Panc1 (cell line): ENCODE measurements around the gene AGAP1. TPM values are rescaled to one million over a fixed set of nuclear protein-coding genes. Genes with fewer than 3 reads are reported as not detected.

Experiments used
- ATAC-seq: fragments of 200-7000 bp; cut with Tn5 transposase; 2 replicates; pipeline ENCODE4 v1.9.1; 2020; ENCODE audit warnings: mild to moderate bottlenecking, moderate library complexity
- BruUV-seq: library from RNA; stranded (reverse); fragments of 400-500 nt; replicated peaks from 2 replicates; lab custom pipeline; 2021; lab: Mats Ljungman, UMichigan
- CTCF ChIA-PET: fragments of 300-600 bp; sonication (Branson Sonifier 250); formaldehyde crosslinking; loops from one replicate; lab custom pipeline; 2022; ENCODE audit warnings: antibody characterized with exemption; lab: Charles Lee
- POLR2A ChIA-PET: fragments of 300-600 bp; sonication (Branson Sonifier 250); formaldehyde crosslinking; loops from one replicate; lab custom pipeline; 2022; ENCODE audit warnings: antibody characterized with exemption; lab: Charles Lee
- DNase-seq: peaks from one replicate; pipeline ENCODE4 v3.0.0-alpha.2; 2010; ENCODE audit warnings: low read depth, low spot score
- H3K27ac ChIP-seq: 2 replicates; pipeline ENCODE4 v1.5.1; 2011; ENCODE audit warnings: mild to moderate bottlenecking, low read length, inconsistent platforms
- H3K27me3 ChIP-seq: fragments of 200-500 bp; sonication (Bioruptor generic); 2 replicates; pipeline ENCODE4 v1.6.0; 2014; ENCODE audit warnings: low read length, inconsistent platforms; ENCODE audit not compliant: control insufficient read depth, insufficient read depth
- H3K36me3 ChIP-seq: fragments of 200-500 bp; sonication (Bioruptor generic); 2 replicates; pipeline ENCODE4 v1.5.1; 2014; ENCODE audit warnings: inconsistent platforms, mild to moderate bottlenecking, low read length, moderate library complexity; ENCODE audit not compliant: control insufficient read depth, insufficient read depth
- H3K4me1 ChIP-seq: 2 replicates; pipeline ENCODE4 v1.5.1; 2011; ENCODE audit warnings: inconsistent platforms, mild to moderate bottlenecking, low read length, moderate library complexity; ENCODE audit not compliant: control insufficient read depth, insufficient read depth
- H3K4me3 ChIP-seq, 2 experiments: 2 replicates each; pipeline ENCODE4 v1.5.1; 2011 to 2012; ENCODE audit warnings: low read depth in 2 of 2, low read length in 2 of 2, mild to moderate bottlenecking in 2 of 2, inconsistent platforms in 1 of 2, moderate library complexity in 1 of 2
- H3K9me3 ChIP-seq: fragments of 200-500 bp; sonication (Bioruptor generic); 2 replicates; pipeline ENCODE4 v1.5.1; 2014; ENCODE audit warnings: low read depth, mild to moderate bottlenecking, inconsistent platforms, low read length, moderate library complexity; ENCODE audit not compliant: control insufficient read depth, insufficient read depth
- POLR2AphosphoS5 ChIP-seq: IDR thresholded peaks from 2 replicates; pipeline ENCODE4 v1.6.1; 2012; ENCODE audit warnings: mild to moderate bottlenecking, low read depth, low read length, moderate library complexity
- SIN3A ChIP-seq: IDR thresholded peaks from 2 replicates; pipeline ENCODE4 v1.6.1; 2012; ENCODE audit warnings: low read depth, mild to moderate bottlenecking, low read length, moderate library complexity, borderline replicate concordance; ENCODE audit not compliant: insufficient read depth
- TCF7L2 ChIP-seq: IDR thresholded peaks from 2 replicates; pipeline ENCODE4 v1.6.1; 2011; ENCODE audit warnings: mild to moderate bottlenecking, low read depth, low read length, inconsistent platforms
- in situ Hi-C: cut with HindIII; loops from 2 replicates; pipeline ENCODE4 v1.10.0; 2016; ENCODE audit warnings: low sequenced_read_pairs, low pct_unique_long_range_greater_than_20kb
- intact Hi-C: fragments of 100-400 bp; cut with micrococcal nuclease; formaldehyde crosslinking; loops from one replicate; pipeline ENCODE4 v1.10.0; 2022; ENCODE audit not compliant: unreplicated experiment
- total RNA-seq: library from RNA; stranded (reverse); gene quantifications from one replicate; pipeline ENCODE4 v1.2.1, GENCODE V29; 2021; ENCODE audit not compliant: unreplicated experiment
- TF ChIP-seq, protein P1 (sequence below), 2 experiments: IDR thresholded peaks; 2 replicates each; pipeline ENCODE4 v1.6.1; 2011 to 2012; ENCODE audit warnings: low read depth in 2 of 2, control low read depth in 1 of 2, low read length in 1 of 2, mild to moderate bottlenecking in 1 of 2, moderate library complexity in 1 of 2; ENCODE audit not compliant: insufficient read depth in 1 of 2
- TF ChIP-seq, protein P2 (sequence below): fragments of 450-650 bp; IDR thresholded peaks from 2 replicates; pipeline ENCODE4 v1.5.1; 2017; ENCODE audit warnings: mild to moderate bottlenecking

The AGAP1 gene
- total RNA-seq, 1 experiment from 2014 or later = 38.9 TPM

DNA sequence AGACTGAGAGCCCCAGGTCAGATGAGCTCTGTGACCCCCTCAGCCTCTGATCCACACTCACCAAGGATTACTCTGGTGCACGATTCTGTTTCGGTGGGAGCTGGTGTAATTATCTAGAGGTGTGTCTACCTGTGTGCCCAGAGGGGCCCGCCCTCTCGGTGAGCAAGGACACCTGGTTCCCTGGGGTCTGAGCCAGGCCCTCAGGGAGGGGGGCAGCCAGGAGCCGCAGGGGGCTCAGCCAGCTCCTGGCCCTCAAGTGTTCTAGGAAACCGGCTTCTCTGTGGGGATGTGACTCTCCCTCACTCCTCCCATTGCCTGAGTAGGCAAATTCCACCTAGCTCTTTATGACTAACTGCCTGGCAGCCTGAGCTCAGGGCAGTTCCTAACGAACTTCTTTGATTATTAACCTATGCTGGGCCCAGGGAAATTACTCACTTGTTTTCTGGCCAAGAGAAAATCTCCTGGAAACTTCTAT, 17.4 kb downstream of the AGAP1 start:
- Histone ChIP-seq H3K27me3 (no peaks in the 10 kb centered on the region), H3K9me3 (no peaks in the 10 kb centered on the region), H3K4me1 (peaks cover 16% of the 10 kb centered on the region), H3K27ac (peak overlapping the region; percentile 9; the same call in 1 of the 2 replicates), H3K4me3 (no peak overlapping the region), H3K36me3 (no peaks in the 10 kb centered on the region)
- CTCF ChIA-PET = interaction anchor here (0.6 kb wide), 1 partner anchor 9 kb away, joined by 6 read pairs; no protein-coding TSS in a partner anchor
- ATAC-seq (peak; percentile 91), DNase-seq (no peak)
- in situ Hi-C loops (no loop called here), intact Hi-C loops (no loop called here)
- POLR2A ChIA-PET = no interaction called here
- BruUV-seq = no TSS peak
- TF ChIP-seq POLR2AphosphoS5 (no peak), SIN3A (no peak), TCF7L2 (no peak)
- TF ChIP-seq, protein P1, sequence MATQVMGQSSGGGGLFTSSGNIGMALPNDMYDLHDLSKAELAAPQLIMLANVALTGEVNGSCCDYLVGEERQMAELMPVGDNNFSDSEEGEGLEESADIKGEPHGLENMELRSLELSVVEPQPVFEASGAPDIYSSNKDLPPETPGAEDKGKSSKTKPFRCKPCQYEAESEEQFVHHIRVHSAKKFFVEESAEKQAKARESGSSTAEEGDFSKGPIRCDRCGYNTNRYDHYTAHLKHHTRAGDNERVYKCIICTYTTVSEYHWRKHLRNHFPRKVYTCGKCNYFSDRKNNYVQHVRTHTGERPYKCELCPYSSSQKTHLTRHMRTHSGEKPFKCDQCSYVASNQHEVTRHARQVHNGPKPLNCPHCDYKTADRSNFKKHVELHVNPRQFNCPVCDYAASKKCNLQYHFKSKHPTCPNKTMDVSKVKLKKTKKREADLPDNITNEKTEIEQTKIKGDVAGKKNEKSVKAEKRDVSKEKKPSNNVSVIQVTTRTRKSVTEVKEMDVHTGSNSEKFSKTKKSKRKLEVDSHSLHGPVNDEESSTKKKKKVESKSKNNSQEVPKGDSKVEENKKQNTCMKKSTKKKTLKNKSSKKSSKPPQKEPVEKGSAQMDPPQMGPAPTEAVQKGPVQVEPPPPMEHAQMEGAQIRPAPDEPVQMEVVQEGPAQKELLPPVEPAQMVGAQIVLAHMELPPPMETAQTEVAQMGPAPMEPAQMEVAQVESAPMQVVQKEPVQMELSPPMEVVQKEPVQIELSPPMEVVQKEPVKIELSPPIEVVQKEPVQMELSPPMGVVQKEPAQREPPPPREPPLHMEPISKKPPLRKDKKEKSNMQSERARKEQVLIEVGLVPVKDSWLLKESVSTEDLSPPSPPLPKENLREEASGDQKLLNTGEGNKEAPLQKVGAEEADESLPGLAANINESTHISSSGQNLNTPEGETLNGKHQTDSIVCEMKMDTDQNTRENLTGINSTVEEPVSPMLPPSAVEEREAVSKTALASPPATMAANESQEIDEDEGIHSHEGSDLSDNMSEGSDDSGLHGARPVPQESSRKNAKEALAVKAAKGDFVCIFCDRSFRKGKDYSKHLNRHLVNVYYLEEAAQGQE (IDR thresholded peaks at IDR 0.05; ENCODE audit: insufficient read depth in 1 of 2, low read depth in 2 of 2, low read length in 1 of 2) = no peak
- TF ChIP-seq, protein P2, sequence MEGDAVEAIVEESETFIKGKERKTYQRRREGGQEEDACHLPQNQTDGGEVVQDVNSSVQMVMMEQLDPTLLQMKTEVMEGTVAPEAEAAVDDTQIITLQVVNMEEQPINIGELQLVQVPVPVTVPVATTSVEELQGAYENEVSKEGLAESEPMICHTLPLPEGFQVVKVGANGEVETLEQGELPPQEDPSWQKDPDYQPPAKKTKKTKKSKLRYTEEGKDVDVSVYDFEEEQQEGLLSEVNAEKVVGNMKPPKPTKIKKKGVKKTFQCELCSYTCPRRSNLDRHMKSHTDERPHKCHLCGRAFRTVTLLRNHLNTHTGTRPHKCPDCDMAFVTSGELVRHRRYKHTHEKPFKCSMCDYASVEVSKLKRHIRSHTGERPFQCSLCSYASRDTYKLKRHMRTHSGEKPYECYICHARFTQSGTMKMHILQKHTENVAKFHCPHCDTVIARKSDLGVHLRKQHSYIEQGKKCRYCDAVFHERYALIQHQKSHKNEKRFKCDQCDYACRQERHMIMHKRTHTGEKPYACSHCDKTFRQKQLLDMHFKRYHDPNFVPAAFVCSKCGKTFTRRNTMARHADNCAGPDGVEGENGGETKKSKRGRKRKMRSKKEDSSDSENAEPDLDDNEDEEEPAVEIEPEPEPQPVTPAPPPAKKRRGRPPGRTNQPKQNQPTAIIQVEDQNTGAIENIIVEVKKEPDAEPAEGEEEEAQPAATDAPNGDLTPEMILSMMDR = no peak

DNA sequence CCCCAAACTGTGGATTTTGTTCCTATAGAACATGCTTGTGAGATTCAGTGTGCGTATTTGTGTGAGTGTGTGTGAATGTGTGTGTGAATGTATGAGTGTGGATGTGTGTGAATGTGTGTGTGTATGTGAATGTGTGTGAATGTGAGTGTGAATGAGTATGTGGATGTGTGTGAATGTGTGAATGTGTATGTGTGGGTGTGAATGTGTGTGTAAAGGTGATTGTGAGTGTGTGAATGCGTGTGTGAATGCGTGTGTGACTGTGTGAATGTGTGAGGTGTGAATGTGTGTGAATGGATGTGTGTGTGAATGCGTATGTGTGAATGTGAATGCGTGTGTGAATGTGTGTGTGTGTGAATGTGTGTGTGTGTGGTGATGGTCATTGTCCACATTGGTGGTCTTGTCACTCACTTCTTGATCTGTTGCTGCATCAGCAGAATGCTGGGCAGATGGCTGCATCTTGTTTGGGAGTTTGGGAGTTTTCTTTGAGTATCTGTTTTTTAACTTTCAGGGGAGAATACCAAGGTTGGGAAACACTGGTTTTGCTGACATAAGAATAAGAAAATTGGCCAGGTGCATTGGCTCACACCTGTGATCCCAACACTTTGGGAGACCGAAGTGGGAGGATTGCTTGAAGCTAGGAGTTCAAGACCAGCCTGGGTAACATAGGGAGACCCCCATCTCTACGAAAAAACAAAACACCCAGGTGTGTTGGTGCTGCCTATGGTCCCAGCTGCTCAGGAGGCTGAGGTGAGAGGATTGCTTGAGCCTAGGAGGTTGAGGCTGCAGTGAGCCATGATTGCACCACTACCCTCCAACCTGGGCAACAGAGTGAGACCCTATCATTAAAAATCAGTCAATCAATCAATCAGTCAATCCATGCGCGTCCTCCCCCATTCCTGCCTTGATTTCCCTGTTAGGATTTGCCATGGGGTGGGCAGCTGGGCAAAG, 18.2 kb downstream of the AGAP1 start:
- BruUV-seq = no TSS peak
- in situ Hi-C loops (no loop called here), intact Hi-C loops (no loop called here)
- no peak overlapping the region for H3K4me3 ChIP-seq
- no peaks in the 10 kb centered on the region for H3K27me3 ChIP-seq
- no peak for DNase-seq
- ChIA-PET CTCF (no interaction called here), POLR2A (interaction anchor here (0.5 kb wide), 2 partner anchors 565 to 654 kb away, joined by 5 to 11 read pairs; no protein-coding TSS in a partner anchor)
- no peaks in the 10 kb centered on the region for H3K36me3 ChIP-seq
- TF ChIP-seq SIN3A = no peak
- no peak for TF ChIP-seq POLR2AphosphoS5
- TF ChIP-seq TCF7L2 = no peak
- TF ChIP-seq, protein P2 = no peak
- TF ChIP-seq, protein P1 (IDR thresholded peaks at IDR 0.05; ENCODE audit: insufficient read depth in 1 of 2, low read depth in 2 of 2, low read length in 1 of 2) = no peak
- peaks cover 8% of the 10 kb centered on the region; the same call in 1 of the 2 replicates for H3K4me1 ChIP-seq
- peak overlapping the region; percentile 9; the same call in 1 of the 2 replicates for H3K27ac ChIP-seq
- H3K9me3 ChIP-seq = no peaks in the 10 kb centered on the region
- no peak for ATAC-seq
